Mesenchymal stem cell (in vitro differentiated cells and primary cell): ENCODE measurements around the gene GLDC.

ENCODE experiments used
- DNase-seq: peaks from one replicate; pipeline ENCODE4 v3.0.0-alpha.2; 2013
- H2AFZ ChIP-seq: one replicate; pipeline ENCODE4 v1.6.1; 2013; ENCODE audit warnings: low read depth, mild to moderate bottlenecking, control low read depth, inconsistent platforms, low read length, moderate library complexity
- H2AK5ac ChIP-seq: 2 replicates; pipeline ENCODE4 v1.6.1; 2013; ENCODE audit warnings: low read length, moderate library complexity, mild to moderate bottlenecking, inconsistent platforms; ENCODE audit not compliant: severe bottlenecking
- H2BK120ac ChIP-seq: one replicate; pipeline ENCODE4 v1.6.1; 2013; ENCODE audit warnings: low read depth, mild to moderate bottlenecking, inconsistent platforms, low read length, moderate library complexity
- H2BK12ac ChIP-seq, 2 experiments: one replicate each; pipeline ENCODE4 v1.6.1; 2013; ENCODE audit warnings: inconsistent platforms in 2 of 2, low read length in 2 of 2, mild to moderate bottlenecking in 2 of 2, moderate library complexity in 2 of 2, control low read depth in 1 of 2
- H2BK15ac ChIP-seq: one replicate; pipeline ENCODE4 v1.6.1; 2013; ENCODE audit warnings: mild to moderate bottlenecking, low read depth, inconsistent platforms; ENCODE audit not compliant: poor library complexity, severe bottlenecking
- H2BK5ac ChIP-seq: 2 replicates; pipeline ENCODE4 v1.6.1; 2013; ENCODE audit warnings: low read depth, mild to moderate bottlenecking, low read length, control low read depth, inconsistent platforms; ENCODE audit not compliant: poor library complexity, severe bottlenecking
- H3K14ac ChIP-seq, 2 experiments: one replicate each; pipeline ENCODE4 v1.6.1; 2013; ENCODE audit warnings: inconsistent platforms in 2 of 2, low read length in 2 of 2, control low read depth in 1 of 2, mild to moderate bottlenecking in 1 of 2, moderate library complexity in 1 of 2
- H3K18ac ChIP-seq, 2 experiments: one replicate each; pipeline ENCODE4 v1.6.1; 2013; ENCODE audit warnings: inconsistent platforms in 2 of 2, low read length in 2 of 2, control low read depth in 1 of 2, low read depth in 1 of 2, mild to moderate bottlenecking in 1 of 2
- H3K23ac ChIP-seq, 2 experiments: one replicate each; pipeline ENCODE4 v1.6.1; 2013; ENCODE audit warnings: inconsistent platforms in 2 of 2, low read length in 2 of 2, mild to moderate bottlenecking in 2 of 2, moderate library complexity in 2 of 2, control low read depth in 1 of 2
- H3K27ac ChIP-seq: 2 replicates; pipeline ENCODE4 v1.5.1; 2013; ENCODE audit warnings: mild to moderate bottlenecking, moderate library complexity, low read length, control low read depth, inconsistent platforms; ENCODE audit not compliant: poor library complexity, severe bottlenecking
- H3K27me3 ChIP-seq, 2 experiments: 2 replicates each; pipeline versions ENCODE4 v1.6.1 to v1.7.0; 2013; ENCODE audit warnings: low read length in 2 of 2, mild to moderate bottlenecking in 2 of 2, moderate library complexity in 2 of 2, control low read depth in 1 of 2, inconsistent platforms in 1 of 2; ENCODE audit not compliant: control insufficient read depth in 1 of 2, insufficient read depth in 1 of 2
- H3K36me3 ChIP-seq, 2 experiments: 2 replicates each; pipeline versions ENCODE4 v1.6.1 to v1.7.0; 2013; ENCODE audit warnings: low read length in 2 of 2, control low read depth in 1 of 2, inconsistent platforms in 1 of 2, low read depth in 1 of 2, mild to moderate bottlenecking in 1 of 2; ENCODE audit not compliant: insufficient read depth in 2 of 2, control insufficient read depth in 1 of 2
- H3K4ac ChIP-seq, 2 experiments: one replicate each; pipeline ENCODE4 v1.6.1; 2013; ENCODE audit warnings: inconsistent platforms in 2 of 2, low read length in 2 of 2, mild to moderate bottlenecking in 2 of 2, moderate library complexity in 2 of 2, control low read depth in 1 of 2, low read depth in 1 of 2
- H3K4me1 ChIP-seq: 2 replicates; pipeline ENCODE4 v1.6.1; 2013; ENCODE audit warnings: low read depth, low read length, control low read depth; ENCODE audit not compliant: control insufficient read depth, insufficient read depth
- H3K4me2 ChIP-seq: 2 replicates; pipeline ENCODE4 v1.6.1; 2013; ENCODE audit warnings: low read length, mild to moderate bottlenecking, inconsistent platforms; ENCODE audit not compliant: poor library complexity, severe bottlenecking
- H3K4me3 ChIP-seq, 2 experiments: 2 replicates each; pipeline versions ENCODE4 v1.5.1 to v1.7.0; 2013; ENCODE audit warnings: low read length in 2 of 2, mild to moderate bottlenecking in 2 of 2, control low read depth in 1 of 2, low read depth in 1 of 2; ENCODE audit not compliant: insufficient read depth in 1 of 2
- H3K79me1 ChIP-seq: replicated peaks from 2 replicates; pipeline ENCODE4 v1.6.1; 2013; ENCODE audit warnings: mild to moderate bottlenecking, control low read depth, low read length, inconsistent platforms; ENCODE audit not compliant: poor library complexity, severe bottlenecking
- H3K9ac ChIP-seq: 2 replicates; pipeline ENCODE4 v1.7.0; 2013; ENCODE audit warnings: mild to moderate bottlenecking, low read length, moderate library complexity
- H3K9me3 ChIP-seq: 2 replicates; pipeline ENCODE4 v1.7.0; 2013; ENCODE audit warnings: mild to moderate bottlenecking, low read length; ENCODE audit not compliant: control insufficient read depth
- H4K8ac ChIP-seq: one replicate; pipeline ENCODE4 v1.6.1; 2013; ENCODE audit warnings: inconsistent platforms, mild to moderate bottlenecking, low read length, moderate library complexity
- H4K91ac ChIP-seq: one replicate; pipeline ENCODE4 v1.6.1; 2013; ENCODE audit warnings: mild to moderate bottlenecking, low read length, inconsistent platforms
- WGBS: methylation state at CpG from one replicate; pipeline ENCODE4 v1.1.7; 2013; ENCODE audit warnings: mixed read lengths; 5-methylcytosine and 5-hydroxymethylcytosine counted together

Gene GLDC

GRCh38 chr9:6675268-6675667, 29.7 kb upstream of the GLDC start:
- no peak overlapping the region for H2AK5ac ChIP-seq
- H3K14ac ChIP-seq = no peak overlapping the region
- no peak overlapping the region for H4K8ac ChIP-seq
- H3K27ac ChIP-seq = no peak overlapping the region
- no peaks in the 10 kb centered on the region for H3K79me1 ChIP-seq
- 80% methylated on average over 4 of the region's 4 CpGs for WGBS
- H3K4me2 ChIP-seq = no peak overlapping the region
- H3K4me1 ChIP-seq = no peaks in the 10 kb centered on the region
- H2AFZ ChIP-seq = no peak overlapping the region
- DNase-seq = no peak
- H2BK5ac ChIP-seq = no peak overlapping the region
- no peaks in the 10 kb centered on the region for H3K36me3 ChIP-seq
- no peak overlapping the region for H2BK120ac ChIP-seq
- no peak overlapping the region for H3K18ac ChIP-seq
- H3K27me3 ChIP-seq = no peaks in the 10 kb centered on the region
- no peak overlapping the region for H3K23ac ChIP-seq
- H3K9ac ChIP-seq = no peak overlapping the region
- H2BK15ac ChIP-seq = no peak overlapping the region
- no peaks in the 10 kb centered on the region for H3K9me3 ChIP-seq
- H3K4ac ChIP-seq = no peak overlapping the region
- H2BK12ac ChIP-seq = no peak overlapping the region
- no peak overlapping the region for H4K91ac ChIP-seq
- H3K4me3 ChIP-seq = no peak overlapping the region

GRCh38 chr9:6673326-6674025, 27.9 kb upstream of the GLDC start:
- 94% methylated on average over 1 of the region's 1 CpG for WGBS
- Histone ChIP-seq H3K23ac (no peak overlapping the region), H4K91ac (no peak overlapping the region), H3K36me3 (no peaks in the 10 kb centered on the region), H3K4ac (no peak overlapping the region), H3K4me2 (no peak overlapping the region), H2BK5ac (no peak overlapping the region), H3K14ac (no peak overlapping the region), H3K79me1 (no peaks in the 10 kb centered on the region), H2BK120ac (no peak overlapping the region), H3K9ac (no peak overlapping the region), H2AFZ (no peak overlapping the region), H2AK5ac (no peak overlapping the region), H3K4me1 (no peaks in the 10 kb centered on the region), H3K4me3 (no peak overlapping the region), H3K18ac (no peak overlapping the region), H3K9me3 (no peaks in the 10 kb centered on the region), H3K27ac (no peak overlapping the region), H3K27me3 (no peaks in the 10 kb centered on the region), H2BK12ac (no peak overlapping the region), H2BK15ac (no peak overlapping the region), H4K8ac (no peak overlapping the region)
- DNase-seq = no peak

GRCh38 chr9:6672118-6672517, 26.6 kb upstream of the GLDC start:
- H4K91ac ChIP-seq = no peak overlapping the region
- H2BK15ac ChIP-seq = no peak overlapping the region
- H3K4ac ChIP-seq = no peak overlapping the region
- no peaks in the 10 kb centered on the region for H3K4me1 ChIP-seq
- no peaks in the 10 kb centered on the region for H3K79me1 ChIP-seq
- no peaks in the 10 kb centered on the region for H3K27me3 ChIP-seq
- H3K27ac ChIP-seq = no peak overlapping the region
- DNase-seq = no peak
- no peak overlapping the region for H2BK5ac ChIP-seq
- H2BK12ac ChIP-seq = no peak overlapping the region
- no peak overlapping the region for H3K4me2 ChIP-seq
- H3K18ac ChIP-seq = no peak overlapping the region
- H2BK120ac ChIP-seq = no peak overlapping the region
- no peak overlapping the region for H2AFZ ChIP-seq
- no peak overlapping the region for H3K4me3 ChIP-seq
- H3K9ac ChIP-seq = no peak overlapping the region
- no peak overlapping the region for H3K23ac ChIP-seq
- no peak overlapping the region for H4K8ac ChIP-seq
- H3K36me3 ChIP-seq = no peaks in the 10 kb centered on the region
- no peaks in the 10 kb centered on the region for H3K9me3 ChIP-seq
- H2AK5ac ChIP-seq = no peak overlapping the region
- no peak overlapping the region for H3K14ac ChIP-seq
- 83% methylated on average over 1 of the region's 3 CpGs for WGBS

GRCh38 chr9:6671416-6671815, 25.9 kb upstream of the GLDC start:
- no peak overlapping the region for H2BK120ac ChIP-seq
- H3K14ac ChIP-seq = no peak overlapping the region
- no peak overlapping the region for H3K18ac ChIP-seq
- H3K4me1 ChIP-seq = no peaks in the 10 kb centered on the region
- H2AK5ac ChIP-seq = no peak overlapping the region
- no peaks in the 10 kb centered on the region for H3K9me3 ChIP-seq
- H3K36me3 ChIP-seq = no peaks in the 10 kb centered on the region
- 91% methylated on average over 4 of the region's 4 CpGs for WGBS
- no peak overlapping the region for H3K9ac ChIP-seq
- H4K91ac ChIP-seq = no peak overlapping the region
- H3K4ac ChIP-seq = no peak overlapping the region
- no peak for DNase-seq
- H3K23ac ChIP-seq = no peak overlapping the region
- no peaks in the 10 kb centered on the region for H3K27me3 ChIP-seq
- no peak overlapping the region for H4K8ac ChIP-seq
- no peak overlapping the region for H3K4me2 ChIP-seq
- H2BK5ac ChIP-seq = no peak overlapping the region
- no peak overlapping the region for H2BK15ac ChIP-seq
- no peak overlapping the region for H3K4me3 ChIP-seq
- H3K27ac ChIP-seq = no peak overlapping the region
- H3K79me1 ChIP-seq = no peaks in the 10 kb centered on the region
- no peak overlapping the region for H2BK12ac ChIP-seq
- H2AFZ ChIP-seq = no peak overlapping the region
